ENCODE measurements around the gene SLC4A9. TPM values are rescaled to one million over a fixed set of nuclear protein-coding genes. Genes with fewer than 3 reads are reported as not detected.

SLC4A9 gene
- total RNA-seq, 4 donors from 2014 or later = 0.38 to 2.5 (median 0.40) TPM; not detected in 1

- no peak overlapping the region for H3K4me3 ChIP-seq
- no peaks in the 10 kb centered on the region for H3K27me3 ChIP-seq
- H3K36me3 ChIP-seq = no peaks in the 10 kb centered on the region
- H3K4me1 ChIP-seq = peaks cover 0 to 16% (median 4%) of the 10 kb centered on the region in 4 donors
- DNase-seq = no peak
- TF ChIP-seq CTCF (IDR thresholded peaks at IDR 0.05) (no peak), POLR2A (IDR thresholded peaks at IDR 0.05) (no peak)
- no peaks in the 10 kb centered on the region for H3K9me3 ChIP-seq
- no peak overlapping the region for H3K27ac ChIP-seq
Measured at GRCh38 chr5:140398379-140398811, 38.4 kb downstream of the SLC4A9 start.

DNA sequence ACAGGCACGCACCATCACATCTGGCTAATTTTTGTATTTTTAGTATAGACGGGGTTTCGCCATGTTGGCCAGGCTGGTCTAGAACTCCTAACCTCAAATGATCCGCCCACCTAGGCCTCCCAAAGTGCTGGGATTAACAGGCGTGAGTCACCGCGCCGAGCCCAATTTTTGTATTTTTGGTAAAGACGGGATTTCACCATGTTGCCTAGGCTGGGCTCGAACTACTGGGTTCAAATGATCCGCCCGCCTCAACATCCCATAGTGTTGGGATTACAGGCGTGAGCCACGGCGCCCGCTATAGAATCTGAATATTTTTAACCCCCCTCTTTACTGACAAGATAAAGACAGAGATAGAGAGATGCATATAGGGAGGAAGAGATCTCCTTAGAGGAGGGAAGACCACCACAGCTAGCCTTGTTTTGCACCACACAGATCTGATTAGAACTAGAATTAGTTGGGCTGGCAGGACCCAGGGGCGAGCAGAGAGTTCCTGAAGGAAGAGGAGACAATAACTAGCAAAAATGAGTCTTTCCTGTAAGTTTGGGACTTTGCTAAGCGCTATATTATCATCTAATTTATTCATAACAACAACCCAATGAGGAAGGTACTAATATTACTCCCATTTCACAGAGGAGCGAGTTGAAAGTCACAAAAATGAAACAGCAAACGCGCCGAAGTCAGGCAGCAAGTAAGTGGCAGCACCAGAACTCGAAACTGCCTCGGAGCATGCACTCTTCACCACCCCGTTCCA lies 40.2 kb downstream of the SLC4A9 start:
- H3K4me1 ChIP-seq = peaks cover 0 to 32% (median 7%) of the 10 kb centered on the region in 4 donors
- TF ChIP-seq POLR2A (IDR thresholded peaks at IDR 0.05) (no peak), CTCF (IDR thresholded peaks at IDR 0.05) (no peak)
- no peak for DNase-seq
- H3K27me3 ChIP-seq = no peaks in the 10 kb centered on the region
- peak overlapping the region; percentile 83 to 99 (median 94) for H3K27ac ChIP-seq
- H3K36me3 ChIP-seq = no peaks in the 10 kb centered on the region
- H3K4me3 ChIP-seq = peak overlapping the region; percentile 52 to 97 (median 83)
- no peaks in the 10 kb centered on the region for H3K9me3 ChIP-seq

- peak; percentile 58 to 67 for TF ChIP-seq POLR2A (IDR thresholded peaks at IDR 0.05)
- peak in 1 of 6 experiments; percentile 11 for TF ChIP-seq CTCF (IDR thresholded peaks at IDR 0.05)
- H3K9me3 ChIP-seq = no peaks in the 10 kb centered on the region
- DNase-seq = peak; percentile 87 to 97 (median 91)
- no peaks in the 10 kb centered on the region for H3K27me3 ChIP-seq
- peak overlapping the region; percentile 83 to 99 (median 94) for H3K27ac ChIP-seq
- H3K4me1 ChIP-seq = peaks cover 0 to 36% (median 8%) of the 10 kb centered on the region in 4 donors
- H3K36me3 ChIP-seq = peaks cover 0 to 1% (median 0%) of the 10 kb centered on the region in 3 donors
- H3K4me3 ChIP-seq = peak overlapping the region; percentile 52 to 97 (median 83)
Measured at GRCh38 chr5:140400730-140401361, 40.9 kb downstream of the SLC4A9 start.

DNA sequence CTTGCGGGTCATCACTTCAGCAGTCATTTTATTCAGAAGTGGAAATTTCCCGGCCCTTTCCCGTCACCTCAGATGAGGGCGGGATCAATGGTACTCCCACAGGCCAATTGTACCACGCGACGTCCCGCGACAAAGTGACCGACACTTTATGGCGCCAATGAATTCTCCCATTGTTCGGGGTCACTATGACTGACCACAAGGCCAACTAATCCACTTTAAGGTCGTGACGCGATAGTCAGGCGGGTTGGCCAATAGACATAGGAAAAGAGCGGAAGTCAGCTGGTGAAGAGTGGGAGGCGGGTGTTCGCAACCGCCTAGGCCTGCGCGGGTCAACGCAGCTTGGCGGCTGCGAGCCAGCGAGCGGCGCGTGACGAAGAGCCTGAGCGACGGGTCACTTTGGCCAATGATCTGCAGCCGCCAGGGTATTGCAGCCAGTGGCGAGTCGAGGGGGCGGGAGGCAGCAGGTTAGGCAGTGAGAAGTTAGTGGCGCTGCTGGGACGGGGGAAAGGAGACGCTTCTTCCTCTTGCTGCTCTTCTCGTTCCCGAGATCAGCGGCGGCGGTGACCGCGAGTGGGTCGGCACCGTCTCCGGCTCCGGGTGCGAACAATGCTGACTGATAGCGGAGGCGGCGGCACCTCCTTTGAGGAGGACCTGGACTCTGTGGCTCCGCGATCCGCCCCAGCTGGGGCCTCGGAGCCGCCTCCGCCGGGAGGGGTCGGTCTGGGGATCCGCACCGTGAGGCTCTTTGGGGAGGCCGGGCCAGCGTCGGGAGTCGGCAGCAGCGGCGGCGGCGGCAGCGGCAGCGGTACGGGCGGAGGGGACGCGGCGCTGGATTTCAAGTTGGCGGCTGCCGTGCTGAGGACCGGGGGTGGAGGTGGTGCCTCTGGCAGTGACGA lies 41.6 kb downstream of the SLC4A9 start, which contains the start of gene ANKHD1:
Gene ANKHD1 (plus strand): TSS at position 472 of the 896 bp plus-strand sequence. CDS start 135 bp downstream, at position 607.
- DNase-seq = peak; percentile 98 to 99 (median 98)
- H3K9me3 ChIP-seq = no peaks in the 10 kb centered on the region
- H3K27me3 ChIP-seq = no peaks in the 10 kb centered on the region
- H3K4me1 ChIP-seq = peaks cover 0 to 36% (median 8%) of the 10 kb centered on the region in 4 donors
- TF ChIP-seq CTCF (IDR thresholded peaks at IDR 0.05) = peak in 3 of 6 experiments; percentile 3 to 10 (median 9)
- TF ChIP-seq POLR2A (IDR thresholded peaks at IDR 0.05) = peak; percentile 96 to 99
- H3K27ac ChIP-seq = peak within 1 kb of the TSS; percentile 97 to 99 (median 98)
- peak within 1 kb of the TSS; percentile 78 to 97 (median 92) for H3K4me3 ChIP-seq
- H3K36me3 ChIP-seq = peaks cover 0 to 9% (median 0%) of the 10 kb centered on the region in 3 donors
